Vagina (tissue), 2 donors: ENCODE results near the gene OPHN1.

Experiments
- POLR2A ChIP-seq, 2 donors: fragments of 450-650 bp; IDR thresholded peaks; one replicate each; pipeline ENCODE4 v1.6.1; 2017; ENCODE audit warnings: antibody characterized with exemption in 2 of 2, mild to moderate bottlenecking in 2 of 2, moderate library complexity in 2 of 2
- TF ChIP-seq, protein P1 (sequence below), 3 experiments: fragments of 450-650 bp in 2 of 3; fragments of 200-600 bp in 1 of 3; sonication (generic) in 1 of 3; IDR thresholded peaks; one replicate each; pipeline ENCODE4 v1.5.1; 2017 to 2019; ENCODE audit warnings: antibody characterized with exemption in 3 of 3, mild to moderate bottlenecking in 2 of 3, moderate library complexity in 2 of 3

DNA sequence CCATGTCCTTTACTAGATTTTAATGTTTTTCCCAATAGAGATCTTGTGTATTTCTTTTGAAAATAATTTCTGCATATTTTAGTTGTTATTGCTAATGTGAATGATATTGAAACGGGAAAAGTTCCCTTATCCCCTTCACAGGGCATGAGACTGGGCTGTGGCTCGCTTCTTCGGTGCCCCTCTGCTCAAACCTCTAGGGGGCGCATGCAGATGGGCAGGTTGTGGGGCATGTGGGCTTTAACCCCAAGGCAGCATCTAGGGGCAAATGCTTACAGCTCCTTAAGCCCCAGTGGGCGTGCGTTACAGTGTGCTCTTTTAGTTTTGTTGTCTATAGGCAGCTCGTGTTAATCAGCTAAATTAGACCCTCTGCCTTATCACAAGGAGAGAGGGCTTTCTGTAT, 194.7 kb downstream of the OPHN1 start:
- TF ChIP-seq, protein P1, sequence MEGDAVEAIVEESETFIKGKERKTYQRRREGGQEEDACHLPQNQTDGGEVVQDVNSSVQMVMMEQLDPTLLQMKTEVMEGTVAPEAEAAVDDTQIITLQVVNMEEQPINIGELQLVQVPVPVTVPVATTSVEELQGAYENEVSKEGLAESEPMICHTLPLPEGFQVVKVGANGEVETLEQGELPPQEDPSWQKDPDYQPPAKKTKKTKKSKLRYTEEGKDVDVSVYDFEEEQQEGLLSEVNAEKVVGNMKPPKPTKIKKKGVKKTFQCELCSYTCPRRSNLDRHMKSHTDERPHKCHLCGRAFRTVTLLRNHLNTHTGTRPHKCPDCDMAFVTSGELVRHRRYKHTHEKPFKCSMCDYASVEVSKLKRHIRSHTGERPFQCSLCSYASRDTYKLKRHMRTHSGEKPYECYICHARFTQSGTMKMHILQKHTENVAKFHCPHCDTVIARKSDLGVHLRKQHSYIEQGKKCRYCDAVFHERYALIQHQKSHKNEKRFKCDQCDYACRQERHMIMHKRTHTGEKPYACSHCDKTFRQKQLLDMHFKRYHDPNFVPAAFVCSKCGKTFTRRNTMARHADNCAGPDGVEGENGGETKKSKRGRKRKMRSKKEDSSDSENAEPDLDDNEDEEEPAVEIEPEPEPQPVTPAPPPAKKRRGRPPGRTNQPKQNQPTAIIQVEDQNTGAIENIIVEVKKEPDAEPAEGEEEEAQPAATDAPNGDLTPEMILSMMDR (IDR thresholded peaks at IDR 0.05): no peak
- no peak for TF ChIP-seq POLR2A (IDR thresholded peaks at IDR 0.05)
